PC-3 (cell line): ENCODE measurements around the gene MC1R. TPM values are rescaled to one million over a fixed set of nuclear protein-coding genes. Genes with fewer than 3 reads are reported as not detected.

Experiments
- ATAC-seq: fragments of 200-7000 bp; cut with Tn5 transposase; 2 replicates; pipeline ENCODE4 v1.9.1; 2020; ENCODE audit warnings: mild to moderate bottlenecking, moderate library complexity
- BruUV-seq: library from RNA; stranded (reverse); fragments of 400-500 nt; replicated peaks from 2 replicates; lab custom pipeline; 2021; lab: Mats Ljungman, UMichigan
- CTCF ChIA-PET: fragments of 300-600 bp; sonication (Branson Sonifier 250); formaldehyde crosslinking; loops from one replicate; lab custom pipeline; 2022; ENCODE audit warnings: antibody characterized with exemption; lab: Charles Lee
- POLR2A ChIA-PET: fragments of 300-600 bp; sonication (Branson Sonifier 250); formaldehyde crosslinking; loops from one replicate; lab custom pipeline; 2022; ENCODE audit warnings: antibody characterized with exemption; ENCODE audit not compliant: unreplicated experiment; lab: Charles Lee
- DNase-seq: peaks from one replicate; pipeline ENCODE4 v3.0.0-alpha.2; 2015
- H2AFZ ChIP-seq: fragments of 300-600 bp; sonication (generic); 2 replicates; pipeline ENCODE4 v1.6.0; 2016; ENCODE audit warnings: antibody characterized with exemption, low read length
- H3F3A ChIP-seq: fragments of 300-600 bp; sonication (generic); one replicate; pipeline ENCODE4 v1.6.0; 2017; ENCODE audit warnings: antibody characterized with exemption, low read length, control low read depth, mild to moderate bottlenecking; ENCODE audit not compliant: unreplicated experiment
- H3K27ac ChIP-seq: fragments of 300-600 bp; sonication (generic); 2 replicates; pipeline ENCODE4 v1.5.1; 2016; ENCODE audit warnings: mild to moderate bottlenecking, low read length
- H3K27me3 ChIP-seq: fragments of 300-600 bp; sonication (generic); 2 replicates; pipeline ENCODE4 v1.6.1; 2016; ENCODE audit warnings: low read length, mixed read lengths
- H3K36me3 ChIP-seq: fragments of 300-600 bp; sonication (generic); 2 replicates; pipeline ENCODE4 v1.6.1; 2016; ENCODE audit warnings: low read depth, mixed run types, low read length, mixed read lengths
- H3K4me1 ChIP-seq: fragments of 300-600 bp; sonication (generic); 2 replicates; pipeline ENCODE4 v1.5.1; 2016; ENCODE audit warnings: low read length; ENCODE audit not compliant: insufficient read depth
- H3K4me2 ChIP-seq: fragments of 300-600 bp; sonication (generic); 2 replicates; pipeline ENCODE4 v1.6.0; 2016; ENCODE audit warnings: low read length
- H3K4me3 ChIP-seq: fragments of 300-600 bp; sonication (generic); 2 replicates; pipeline ENCODE4 v1.5.1; 2016; ENCODE audit warnings: mild to moderate bottlenecking, low read length, mixed read lengths
- H3K79me2 ChIP-seq: fragments of 300-600 bp; sonication (generic); 2 replicates; pipeline ENCODE4 v1.6.1; 2017; ENCODE audit warnings: low read length, mixed read lengths
- H3K9ac ChIP-seq: fragments of 300-600 bp; sonication (generic); 2 replicates; pipeline ENCODE4 v1.6.0; 2016; ENCODE audit warnings: mild to moderate bottlenecking, low read length
- H3K9me2 ChIP-seq: fragments of 300-600 bp; sonication (generic); replicated peaks from 2 replicates; pipeline ENCODE4 v1.6.1; 2016; ENCODE audit warnings: mixed run types, low read length, mixed read lengths
- H3K9me3 ChIP-seq: fragments of 300-600 bp; sonication (generic); 2 replicates; pipeline ENCODE4 v1.6.1; 2016; ENCODE audit warnings: low read length, mixed read lengths
- H4K20me1 ChIP-seq: fragments of 300-600 bp; sonication (generic); 2 replicates; pipeline ENCODE4 v1.6.1; 2016; ENCODE audit warnings: low read length, mixed read lengths
- EZH2 ChIP-seq: fragments of 300-600 bp; sonication (generic); IDR thresholded peaks from one replicate; pipeline ENCODE4 v1.6.1; 2017; ENCODE audit warnings: antibody characterized with exemption, mild to moderate bottlenecking, low read length; ENCODE audit not compliant: unreplicated experiment
- EZH2phosphoT487 ChIP-seq: fragments of 300-600 bp; sonication (generic); IDR thresholded peaks from 2 replicates; pipeline ENCODE4 v1.6.1; 2018; ENCODE audit warnings: mild to moderate bottlenecking, antibody characterized with exemption, low read length, borderline replicate concordance
- intact Hi-C: fragments of 100-400 bp; cut with micrococcal nuclease; formaldehyde crosslinking; loops from 2 replicates; pipeline ENCODE4 v1.9.0; 2023
- total RNA-seq: library from RNA; depleted of rRNA; stranded (reverse); fragments of >200 nt; gene quantifications from 2 replicates; pipeline ENCODE4 v1.2.3, GENCODE V29; 2014
- TF ChIP-seq, protein P1 (sequence below): fragments of 300-600 bp; sonication (generic); conservative IDR thresholded peaks from 2 replicates; pipeline ENCODE4 v1.5.1; 2017; ENCODE audit warnings: antibody characterized with exemption, low read depth, mild to moderate bottlenecking, low read length

MC1R gene
- total RNA-seq, 1 experiment from 2014 or later, result 4.2 TPM

- Histone ChIP-seq H3K4me2 (no peak overlapping the region), H3K4me1 (peaks cover 4% of the 10 kb centered on the region; the same call in 1 of the 2 replicates), H3K27me3 (no peaks in the 10 kb centered on the region), H3K27ac (no peak overlapping the region), H3K79me2 (no peaks in the 10 kb centered on the region), H3F3A (no peaks in the 10 kb centered on the region), H3K9me3 (no peaks in the 10 kb centered on the region), H3K9me2 (no peaks in the 10 kb centered on the region), H4K20me1 (no peaks in the 10 kb centered on the region), H3K4me3 (no peak overlapping the region), H3K36me3 (no peaks in the 10 kb centered on the region), H3K9ac (no peak overlapping the region), H2AFZ (no peak overlapping the region)
- BruUV-seq, result no TSS peak
- CTCF ChIA-PET, result no interaction called here
- DNase-seq (no peak), ATAC-seq (no peak)
- TF ChIP-seq EZH2, result no peak
- POLR2A ChIA-PET, result no interaction called here
- intact Hi-C loops, result no loop called here
These were observed 26.1 kb downstream of the MC1R start for GRCh38 chr16:89944773-89945172.

DNA sequence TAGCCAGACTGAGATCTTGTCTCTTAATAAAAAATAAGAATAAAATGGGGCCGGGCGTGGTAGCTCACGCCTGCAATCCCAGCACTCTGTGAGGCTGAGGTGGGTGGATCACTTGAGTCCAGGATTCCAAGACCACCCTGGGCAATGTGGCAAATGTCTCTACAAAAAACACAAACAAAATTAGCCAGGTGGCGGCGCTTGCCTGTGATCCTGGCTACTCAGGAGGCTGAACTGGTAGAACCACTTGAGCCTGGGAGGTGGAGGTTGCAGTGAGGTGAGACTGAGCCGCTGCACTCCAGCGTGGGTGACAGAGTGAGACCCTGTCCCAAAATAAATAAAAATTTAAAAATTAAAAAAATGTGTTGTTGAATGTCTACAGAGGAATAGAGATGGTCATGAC lies 27.0 kb downstream of the MC1R start:
- H3K79me2 ChIP-seq, result no peaks in the 10 kb centered on the region
- intact Hi-C loops, result no loop called here
- no peak overlapping the region for H3K4me2 ChIP-seq
- no peak overlapping the region for H3K27ac ChIP-seq
- TF ChIP-seq EZH2 (no peak), EZH2phosphoT487 (no peak)
- TF ChIP-seq, protein P1, sequence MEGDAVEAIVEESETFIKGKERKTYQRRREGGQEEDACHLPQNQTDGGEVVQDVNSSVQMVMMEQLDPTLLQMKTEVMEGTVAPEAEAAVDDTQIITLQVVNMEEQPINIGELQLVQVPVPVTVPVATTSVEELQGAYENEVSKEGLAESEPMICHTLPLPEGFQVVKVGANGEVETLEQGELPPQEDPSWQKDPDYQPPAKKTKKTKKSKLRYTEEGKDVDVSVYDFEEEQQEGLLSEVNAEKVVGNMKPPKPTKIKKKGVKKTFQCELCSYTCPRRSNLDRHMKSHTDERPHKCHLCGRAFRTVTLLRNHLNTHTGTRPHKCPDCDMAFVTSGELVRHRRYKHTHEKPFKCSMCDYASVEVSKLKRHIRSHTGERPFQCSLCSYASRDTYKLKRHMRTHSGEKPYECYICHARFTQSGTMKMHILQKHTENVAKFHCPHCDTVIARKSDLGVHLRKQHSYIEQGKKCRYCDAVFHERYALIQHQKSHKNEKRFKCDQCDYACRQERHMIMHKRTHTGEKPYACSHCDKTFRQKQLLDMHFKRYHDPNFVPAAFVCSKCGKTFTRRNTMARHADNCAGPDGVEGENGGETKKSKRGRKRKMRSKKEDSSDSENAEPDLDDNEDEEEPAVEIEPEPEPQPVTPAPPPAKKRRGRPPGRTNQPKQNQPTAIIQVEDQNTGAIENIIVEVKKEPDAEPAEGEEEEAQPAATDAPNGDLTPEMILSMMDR, result no peak; the same call in 1 of the 2 replicates
- H2AFZ ChIP-seq, result no peak overlapping the region
- H3K36me3 ChIP-seq, result no peaks in the 10 kb centered on the region
- BruUV-seq, result no TSS peak
- no peaks in the 10 kb centered on the region for H3K9me2 ChIP-seq
- no peaks in the 10 kb centered on the region for H3F3A ChIP-seq
- no peak overlapping the region for H3K9ac ChIP-seq
- peak; percentile 30 for DNase-seq
- CTCF ChIA-PET, result no interaction called here
- no peaks in the 10 kb centered on the region for H3K9me3 ChIP-seq
- no peaks in the 10 kb centered on the region for H3K27me3 ChIP-seq
- peaks cover 4% of the 10 kb centered on the region; the same call in 1 of the 2 replicates for H3K4me1 ChIP-seq
- POLR2A ChIA-PET, result no interaction called here
- no peak for ATAC-seq
- H4K20me1 ChIP-seq, result no peaks in the 10 kb centered on the region
- no peak overlapping the region for H3K4me3 ChIP-seq

DNA sequence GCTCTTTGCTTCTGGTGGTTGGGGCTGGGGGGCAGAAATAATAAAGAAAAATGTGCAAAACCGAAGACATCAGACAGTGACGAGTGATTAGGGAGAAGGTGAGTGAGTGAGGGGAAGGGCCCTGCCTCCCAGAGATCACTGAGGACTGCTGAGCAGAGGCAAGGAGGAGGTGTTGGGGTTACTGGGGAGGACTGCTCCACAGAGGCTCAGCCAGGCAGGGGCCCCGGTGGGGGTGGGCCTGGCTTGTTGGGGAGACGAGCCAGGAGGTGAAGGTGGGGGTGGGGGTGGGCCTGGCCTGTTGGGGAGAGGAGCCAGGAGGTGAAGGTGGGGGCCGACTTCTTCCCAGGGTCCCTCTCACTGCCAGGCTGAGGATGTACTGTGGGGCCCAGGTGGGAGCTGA lies 27.9 kb downstream of the MC1R start:
- Histone ChIP-seq H3K27ac (no peak overlapping the region), H4K20me1 (no peaks in the 10 kb centered on the region), H3K4me1 (peaks cover 4% of the 10 kb centered on the region; the same call in 1 of the 2 replicates), H3K9me3 (no peaks in the 10 kb centered on the region), H3K27me3 (no peaks in the 10 kb centered on the region), H3K4me2 (no peak overlapping the region), H3K9me2 (no peaks in the 10 kb centered on the region), H3K4me3 (no peak overlapping the region), H3K9ac (no peak overlapping the region), H2AFZ (no peak overlapping the region), H3K79me2 (no peaks in the 10 kb centered on the region), H3F3A (no peaks in the 10 kb centered on the region), H3K36me3 (no peaks in the 10 kb centered on the region)
- POLR2A ChIA-PET, result no interaction called here
- intact Hi-C loops, result no loop called here
- no peak for TF ChIP-seq EZH2
- TF ChIP-seq, protein P1, result no peak
- no peak for TF ChIP-seq EZH2phosphoT487
- CTCF ChIA-PET, result no interaction called here
- ATAC-seq (no peak), DNase-seq (no peak)
- no TSS peak for BruUV-seq
